GM12878 (cell line): ENCODE results near the gene VN1R5. TPM values are rescaled to one million over a fixed set of nuclear protein-coding genes. Genes with fewer than 3 reads are reported as not detected.

Experiments
- ATAC-seq: fragments of 200-7000 bp; cut with Tn5 transposase; 3 replicates; pipeline ENCODE4 v1.9.1; 2020; ENCODE audit warnings: mild to moderate bottlenecking, moderate library complexity
- BruUV-seq: library from RNA; stranded (reverse); fragments of 400-500 nt; replicated peaks from 2 replicates; lab custom pipeline; 2021; lab: Mats Ljungman, UMichigan
- CTCF ChIA-PET: fragments of 300-600 bp; sonication (Branson Sonifier 250); formaldehyde crosslinking; extraction: SDS; loops from one replicate; lab custom pipeline; 2021; ENCODE audit warnings: inconsistent platforms; lab: Yijun Ruan, JAX
- POLR2A ChIA-PET: fragments of 350-600 bp; formaldehyde crosslinking; extraction: SDS; loops from one replicate; lab custom pipeline; 2021; ENCODE audit warnings: inconsistent platforms; lab: Charles Lee
- RAD21 ChIA-PET: fragments of 300-600 bp; sonication (Branson Sonifier 250); formaldehyde crosslinking; loops from one replicate; lab custom pipeline; 2023; ENCODE audit warnings: antibody characterized with exemption; ENCODE audit not compliant: unreplicated experiment; lab: Charles Lee
- SMC1A ChIA-PET: fragments of 300-600 bp; sonication (Branson Sonifier 250); formaldehyde crosslinking; loops from one replicate; lab custom pipeline; 2023; ENCODE audit not compliant: unreplicated experiment, uncharacterized antibody; lab: Charles Lee
- DNase-seq: peaks from one replicate; pipeline ENCODE4 v3.0.0-alpha.2; 2011; ENCODE audit warnings: low read depth, low spot score
- FAIRE-seq: peaks from 3 replicates; lab custom pipeline; 2011; peaks lifted over from hg19 to GRCh38; lab: Jason Lieb, UNC
- H2AFZ ChIP-seq: 2 replicates; pipeline ENCODE4 v1.6.0; 2011; ENCODE audit warnings: low read depth, low read length, control low read depth; ENCODE audit not compliant: control insufficient read depth
- H3K27ac ChIP-seq: 2 replicates; pipeline ENCODE4 v1.5.1; 2011; ENCODE audit warnings: control low read depth; ENCODE audit not compliant: control insufficient read depth, insufficient read depth
- H3K27me3 ChIP-seq, 2 experiments: replicated peaks in 1 of 2; 2 replicates each; pipeline versions ENCODE4 v1.6.0 to v1.6.1; 2011; ENCODE audit warnings: low read length in 1 of 2; ENCODE audit not compliant: control insufficient read depth in 2 of 2, insufficient read depth in 2 of 2
- H3K36me3 ChIP-seq, 2 experiments: 2 replicates each; pipeline ENCODE4 v1.5.1; 2011; ENCODE audit warnings: low read length in 1 of 2; ENCODE audit not compliant: control insufficient read depth in 2 of 2, insufficient read depth in 2 of 2
- H3K4me1 ChIP-seq: 2 replicates; pipeline ENCODE4 v1.6.1; 2011; ENCODE audit warnings: mild to moderate bottlenecking, low read length, moderate library complexity, mixed read lengths; ENCODE audit not compliant: control insufficient read depth, insufficient read depth
- H3K4me2 ChIP-seq: 2 replicates; pipeline ENCODE4 v1.6.0; 2011; ENCODE audit warnings: control low read depth; ENCODE audit not compliant: control insufficient read depth, insufficient read depth
- H3K4me3 ChIP-seq: fragments of 200-600 bp; sonication (generic); 2 replicates; pipeline ENCODE4 v1.5.1; 2016
- H3K79me2 ChIP-seq: 2 replicates; pipeline ENCODE4 v1.6.0; 2011; ENCODE audit warnings: low read length; ENCODE audit not compliant: control insufficient read depth, insufficient read depth
- H3K9ac ChIP-seq: 2 replicates; pipeline ENCODE4 v1.8.0; 2011; ENCODE audit warnings: low read length, control low read depth, mixed read lengths; ENCODE audit not compliant: control insufficient read depth, insufficient read depth
- H3K9me3 ChIP-seq: replicated peaks from 3 replicates; pipeline ENCODE4 v1.5.1; 2011; ENCODE audit warnings: mild to moderate bottlenecking, low read length; ENCODE audit not compliant: control insufficient read depth, insufficient read depth
- H4K20me1 ChIP-seq: 2 replicates; pipeline ENCODE4 v1.6.0; 2011; ENCODE audit not compliant: control insufficient read depth, insufficient read depth
- CEBPB ChIP-seq, 2 experiments: fragments of 150-350 bp in 1 of 2; IDR thresholded peaks; 2 replicates each; pipeline ENCODE4 v1.6.1; 2012 to 2014; ENCODE audit warnings: low read depth in 2 of 2, low read length in 2 of 2, borderline replicate concordance in 1 of 2, inconsistent platforms in 1 of 2
- CHD1 ChIP-seq: IDR thresholded peaks from 2 replicates; pipeline ENCODE4 v1.6.1; 2012; ENCODE audit warnings: low read depth, low read length, improper control_type of control experiment
- ELK1 ChIP-seq: IDR thresholded peaks from 2 replicates; pipeline ENCODE4 v1.6.1; 2012; ENCODE audit warnings: low read depth, low read length, improper control_type of control experiment
- EP300 ChIP-seq, 2 experiments: fragments of 150-350 bp in 1 of 2; IDR thresholded peaks; 2 replicates each; pipeline ENCODE4 v1.6.1; 2011 to 2012; ENCODE audit warnings: low read depth in 2 of 2, low read length in 2 of 2, borderline replicate concordance in 1 of 2, improper control_type of control experiment in 1 of 2, inconsistent platforms in 1 of 2; ENCODE audit not compliant: control insufficient read depth in 1 of 2
- NRF1 ChIP-seq: conservative IDR thresholded peaks from 2 replicates; pipeline ENCODE4 v1.6.1; 2011; ENCODE audit warnings: mild to moderate bottlenecking, low read depth, low read length, improper control_type of control experiment
- POU2F2 ChIP-seq: IDR thresholded peaks from 3 replicates; pipeline ENCODE4 v1.6.1; 2011; ENCODE audit warnings: low read depth, mild to moderate bottlenecking, low read length, borderline replicate concordance
- SKIL ChIP-seq: fragments of 450-650 bp; IDR thresholded peaks from 2 replicates; pipeline ENCODE4 v1.6.1; 2017; ENCODE audit warnings: mild to moderate bottlenecking, low read depth, inconsistent platforms; ENCODE audit not compliant: poor library complexity, severe bottlenecking
- SP1 ChIP-seq: IDR thresholded peaks from one replicate; pipeline ENCODE4 v1.6.1; 2011; ENCODE audit warnings: low read depth, low read length
- SPI1 ChIP-seq: IDR thresholded peaks from 2 replicates; pipeline ENCODE4 v1.6.1; 2011; ENCODE audit warnings: low read depth, mild to moderate bottlenecking, low read length, moderate library complexity, borderline replicate concordance; ENCODE audit not compliant: insufficient read depth
- SREBF1 ChIP-seq: IDR thresholded peaks from 2 replicates; pipeline ENCODE4 v1.6.1; 2012; ENCODE audit warnings: mild to moderate bottlenecking, low read length
- YY1 ChIP-seq: IDR thresholded peaks from 2 replicates; pipeline ENCODE4 v1.6.1; 2011; ENCODE audit warnings: low read depth, mild to moderate bottlenecking, low read length
- ZNF274 ChIP-seq: IDR thresholded peaks from one replicate; pipeline ENCODE4 v1.8.0; 2011; ENCODE audit not compliant: insufficient read length, insufficient read depth
- WGBS: methylation state at CpG from one replicate; pipeline ENCODE4 v1.1.6; 2016; ENCODE audit warnings: low lambda C conversion rate; ENCODE audit not compliant: insufficient replicate concordance, insufficient coverage; ENCODE audit errors: missing lambda C conversion rate; 5-methylcytosine and 5-hydroxymethylcytosine counted together
- in situ Hi-C: fragments of 300-500 bp; cut with MboI; formaldehyde crosslinking; loops from 9 replicates; pipeline ENCODE4 v1.14.3; 2018; ENCODE audit warnings: mixed read lengths
- intact Hi-C: fragments of 100-400 bp; cut with micrococcal nuclease; formaldehyde crosslinking; loops from one replicate; pipeline ENCODE4 v1.14.2; 2022; ENCODE audit not compliant: unreplicated experiment
- polyA plus RNA-seq, 11 experiments: library from polyadenylated mRNA; depleted of rRNA in 4 of 11; unstranded in 6 of 11; stranded (reverse) in 5 of 11; fragments of >200 nt; fragmentation: Nextera tagmentation in 4 of 11; fragmentation: Illumina TruSeq in 1 of 11; extraction: Ambion mirVana in 4 of 11; extraction: Trizol in 1 of 11; gene quantifications; 1 replicate in 1 of 11; 2 replicates in 10 of 11; pipeline versions ENCODE4 v1.2.1 to v1.2.3, GENCODE V29; 2011 to 2016; ENCODE audit warnings: inconsistent platforms in 2 of 11, missing spikeins in 2 of 11, low read depth in 1 of 11
- total RNA-seq, 4 experiments: library from RNA; depleted of rRNA in 3 of 4; stranded (reverse); fragments of >200 nt in 3 of 4; fragmentation: Illumina TruSeq in 1 of 4; extraction: Trizol in 1 of 4; gene quantifications; 2 replicates each; pipeline versions ENCODE4 v1.2.1 to v1.2.3, GENCODE V29; 2013 to 2021

The VN1R5 gene
- total and polyA plus RNA-seq, 10 of the 15 experiments (the other 5 are each of a cell fraction or from before 2014, with no cell fraction given): not detected

GRCh38 chr1:247222840-247223239 is 33.0 kb upstream of the VN1R5 start:
- ChIA-PET SMC1A (interaction anchor here (0.9 to 1.1 kb wide), 3 partner anchors 11 to 76 kb away, joined by 3 read pairs; no protein-coding TSS in a partner anchor), RAD21 (interaction anchor here (1.5 to 2.0 kb wide), 2 partner anchors 10 to 11 kb away, joined by 4 to 5 read pairs; no protein-coding TSS in a partner anchor)
- no peak for FAIRE-seq
- intact Hi-C loops: no loop called here
- Histone ChIP-seq H3K4me3 (no peak overlapping the region), H3K9ac (no peak overlapping the region), H2AFZ (no peak overlapping the region)
- 2% methylated on average over 3 of the region's 3 CpGs for WGBS
- no peak for TF ChIP-seq SKIL
- peak; percentile 37; the same call in 1 of the 2 replicates for TF ChIP-seq SPI1
- TF ChIP-seq, all 136 proteins: peak for 1
- ChIA-PET POLR2A (interaction anchor here (1.8 kb wide), 1 partner anchor 10 kb away, joined by 5 read pairs; no protein-coding TSS in a partner anchor), CTCF (interaction anchor here (1.4 kb wide), 1 partner anchor 11 kb away, joined by 6 read pairs; no protein-coding TSS in a partner anchor)
- in situ Hi-C loops: no loop called here
- Histone ChIP-seq H4K20me1 (no peaks in the 10 kb centered on the region), H3K4me2 (no peak overlapping the region), H3K4me1 (no peaks in the 10 kb centered on the region), H3K27me3 (no peaks in the 10 kb centered on the region), H3K9me3 (no peaks in the 10 kb centered on the region; the same call in 2 of the 3 replicates), H3K79me2 (no peaks in the 10 kb centered on the region), H3K36me3 (no peaks in the 10 kb centered on the region), H3K27ac (no peak overlapping the region)
- ATAC-seq (no peak; the same call in 2 of the 3 replicates), DNase-seq (no peak)
- no TSS peak for BruUV-seq

- no peak for ATAC-seq
- DNase-seq: no peak
- Histone ChIP-seq H3K27ac (no peak overlapping the region), H3K4me3 (no peak overlapping the region), H3K36me3 (no peaks in the 10 kb centered on the region), H3K4me1 (no peaks in the 10 kb centered on the region), H3K79me2 (no peaks in the 10 kb centered on the region), H2AFZ (no peak overlapping the region), H3K9ac (no peak overlapping the region), H3K27me3 (no peaks in the 10 kb centered on the region), H4K20me1 (no peaks in the 10 kb centered on the region), H3K4me2 (no peak overlapping the region), H3K9me3 (peaks cover 4% of the 10 kb centered on the region; the same call in 2 of the 3 replicates)
- CTCF ChIA-PET: interaction anchor here (0.6 kb wide), 1 partner anchor 121 kb away, joined by 3 read pairs; no protein-coding TSS in a partner anchor
- RAD21 ChIA-PET: no interaction called here
- TF ChIP-seq SP1: no peak
- TF ChIP-seq CHD1: no peak
- no peak for TF ChIP-seq SREBF1
- no peak for TF ChIP-seq POU2F2
- TF ChIP-seq NRF1: no peak
- no peak for TF ChIP-seq CEBPB (IDR thresholded peaks at IDR 0.05; ENCODE audit: borderline replicate concordance in 1 of 2, low read depth in 2 of 2, low read length in 2 of 2)
- TF ChIP-seq ELK1: no peak
- no peak for TF ChIP-seq ZNF274
- no peak for TF ChIP-seq EP300 (IDR thresholded peaks at IDR 0.05; ENCODE audit: borderline replicate concordance in 1 of 2, control insufficient read depth in 1 of 2, low read depth in 2 of 2, low read length in 2 of 2)
- TF ChIP-seq YY1: no peak
- SMC1A ChIA-PET: interaction anchor here (1.6 to 1.9 kb wide), 2 partner anchors 9 to 15 kb away, joined by 4 to 5 read pairs; no protein-coding TSS in a partner anchor
- POLR2A ChIA-PET: interaction anchor here (0.7 kb wide), 1 partner anchor 13 kb away, joined by 3 read pairs; no protein-coding TSS in a partner anchor
- intact Hi-C loops (no loop called here), in situ Hi-C loops (no loop called here)
- no peak for FAIRE-seq
- no TSS peak for BruUV-seq
Observed at GRCh38 chr1:247224822-247225221, 31.1 kb upstream of the VN1R5 start.
